Omental fat pad (tissue), 4 donors: Measurements from ENCODE around the gene CARD19. TPM values are rescaled to one million over a fixed set of nuclear protein-coding genes. Genes with fewer than 3 reads are reported as not detected.

Source experiments
- ATAC-seq: fragments of 150-250 bp; one replicate; pipeline ENCODE4 v1.9.1; 2016; ENCODE audit warnings: mild to moderate bottlenecking, moderate library complexity; ENCODE audit not compliant: low FRiP score
- DNase-seq: peaks from one replicate; pipeline ENCODE4 v3.0.0-alpha.2; 2019; ENCODE audit warnings: low spot score
- total RNA-seq, 4 donors: library from RNA; depleted of rRNA; stranded (reverse); fragments of >200 nt; gene quantifications; one replicate each; pipeline ENCODE4 v1.1.0, GENCODE V29; 2016
- TF ChIP-seq, protein P1 (sequence below), 3 donors: fragments of 450-650 bp; IDR thresholded peaks; one replicate each; pipeline ENCODE4 v1.5.1; 2016 to 2017; ENCODE audit warnings: antibody characterized with exemption in 3 of 3, mild to moderate bottlenecking in 3 of 3, moderate library complexity in 2 of 3

Gene CARD19
- total RNA-seq, 4 donors from 2014 or later: 45.7 to 76.5 (median 57.9) TPM

DNA sequence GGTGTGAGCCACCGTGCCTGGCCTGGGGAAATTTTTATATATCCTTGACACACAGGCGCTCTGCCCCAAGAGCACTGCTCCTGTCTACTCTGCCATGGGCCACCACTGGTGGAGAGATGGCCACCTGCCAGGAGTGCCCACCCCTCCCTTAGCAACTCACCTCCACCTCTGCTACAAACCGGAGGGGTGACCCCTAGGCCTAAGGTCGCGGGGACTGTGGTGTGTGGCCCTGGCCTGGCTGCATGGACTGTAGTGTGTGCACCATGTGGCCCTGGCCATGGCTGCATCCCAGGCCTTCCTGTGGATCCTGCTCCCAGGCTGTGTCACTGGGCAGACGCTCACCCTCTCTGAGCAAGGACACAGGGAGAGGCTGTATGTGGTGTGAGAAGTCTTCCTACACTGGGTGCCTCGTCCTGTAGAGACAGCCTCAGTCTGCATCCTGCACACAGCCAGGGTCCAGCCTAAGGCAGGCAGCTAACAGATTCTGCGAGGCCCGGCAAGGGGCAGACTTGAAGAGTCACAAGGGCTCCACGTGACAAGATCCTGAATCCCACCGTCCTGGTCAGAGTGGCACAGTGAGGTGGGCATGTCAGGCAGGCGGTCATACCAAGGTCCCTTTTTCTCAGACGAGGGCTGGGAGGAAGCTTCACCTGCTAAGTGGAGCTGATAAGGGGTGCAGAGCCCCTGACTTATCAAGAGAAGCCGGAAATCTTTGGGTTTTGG, 27.7 kb downstream of the CARD19 start:
- TF ChIP-seq, protein P1, sequence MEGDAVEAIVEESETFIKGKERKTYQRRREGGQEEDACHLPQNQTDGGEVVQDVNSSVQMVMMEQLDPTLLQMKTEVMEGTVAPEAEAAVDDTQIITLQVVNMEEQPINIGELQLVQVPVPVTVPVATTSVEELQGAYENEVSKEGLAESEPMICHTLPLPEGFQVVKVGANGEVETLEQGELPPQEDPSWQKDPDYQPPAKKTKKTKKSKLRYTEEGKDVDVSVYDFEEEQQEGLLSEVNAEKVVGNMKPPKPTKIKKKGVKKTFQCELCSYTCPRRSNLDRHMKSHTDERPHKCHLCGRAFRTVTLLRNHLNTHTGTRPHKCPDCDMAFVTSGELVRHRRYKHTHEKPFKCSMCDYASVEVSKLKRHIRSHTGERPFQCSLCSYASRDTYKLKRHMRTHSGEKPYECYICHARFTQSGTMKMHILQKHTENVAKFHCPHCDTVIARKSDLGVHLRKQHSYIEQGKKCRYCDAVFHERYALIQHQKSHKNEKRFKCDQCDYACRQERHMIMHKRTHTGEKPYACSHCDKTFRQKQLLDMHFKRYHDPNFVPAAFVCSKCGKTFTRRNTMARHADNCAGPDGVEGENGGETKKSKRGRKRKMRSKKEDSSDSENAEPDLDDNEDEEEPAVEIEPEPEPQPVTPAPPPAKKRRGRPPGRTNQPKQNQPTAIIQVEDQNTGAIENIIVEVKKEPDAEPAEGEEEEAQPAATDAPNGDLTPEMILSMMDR (IDR thresholded peaks at IDR 0.05): no peak
- peak; percentile 20 for DNase-seq
- ATAC-seq: no peak

DNA sequence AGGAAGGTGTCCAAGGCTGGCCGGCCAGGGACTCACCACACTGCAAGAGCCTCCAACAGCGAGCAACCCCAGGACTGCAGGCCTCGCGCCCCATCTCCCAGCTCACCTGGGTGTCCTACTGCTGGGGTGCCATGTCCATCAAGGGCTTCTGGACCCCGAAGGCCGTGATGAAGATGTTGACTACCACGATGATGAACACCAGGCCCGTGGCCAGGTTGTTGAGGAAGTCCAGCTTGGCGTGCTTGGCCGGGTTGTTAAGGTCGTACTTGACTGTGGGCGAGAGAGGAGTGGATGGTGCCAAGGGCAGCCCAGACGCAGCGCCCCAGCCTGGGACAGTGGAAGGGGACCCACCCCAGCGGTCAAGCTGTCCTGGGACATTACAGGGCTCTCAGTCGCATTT, 28.8 kb downstream of the CARD19 start:
- peak; percentile 22 for DNase-seq
- TF ChIP-seq, protein P1 (IDR thresholded peaks at IDR 0.05): no peak
- no peak for ATAC-seq

- ATAC-seq (no peak), DNase-seq (peak; percentile 20)
- TF ChIP-seq, protein P1 (IDR thresholded peaks at IDR 0.05): no peak
These were observed 29.4 kb downstream of the CARD19 start for GRCh38 chr9:93125331-93125894.

- TF ChIP-seq, protein P1 (IDR thresholded peaks at IDR 0.05): no peak
- no peak for ATAC-seq
- peak; percentile 20 for DNase-seq
These were observed 30.2 kb downstream of the CARD19 start for GRCh38 chr9:93126151-93126781.

DNA sequence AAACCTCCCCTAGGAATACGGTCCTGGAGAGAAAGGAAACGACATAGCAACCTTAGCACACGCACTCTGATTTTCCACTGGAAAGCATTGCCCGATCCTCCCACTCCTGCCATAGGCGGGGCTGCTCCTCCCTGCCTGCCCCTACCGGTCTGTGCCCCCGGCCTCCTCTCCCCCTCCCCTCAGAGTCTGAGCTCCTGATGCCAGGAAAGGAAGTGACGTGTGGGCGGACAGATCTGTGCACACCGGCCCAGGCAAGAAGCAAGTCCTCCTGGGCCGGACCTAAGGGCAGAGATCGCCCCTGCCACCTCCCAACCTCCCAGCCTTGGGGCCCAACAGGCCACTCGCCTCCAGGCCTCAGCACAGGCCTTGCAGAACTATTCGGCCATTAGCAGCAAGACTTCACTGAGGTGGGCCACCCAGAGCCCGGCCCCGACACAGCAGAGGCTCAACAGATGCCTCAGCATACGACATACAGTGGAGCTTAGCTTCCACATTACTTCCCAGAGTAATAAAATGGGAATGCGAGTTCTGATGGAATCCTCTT, 30.9 kb downstream of the CARD19 start:
- peak; percentile 62 for ATAC-seq
- TF ChIP-seq, protein P1 (IDR thresholded peaks at IDR 0.05): no peak

DNA sequence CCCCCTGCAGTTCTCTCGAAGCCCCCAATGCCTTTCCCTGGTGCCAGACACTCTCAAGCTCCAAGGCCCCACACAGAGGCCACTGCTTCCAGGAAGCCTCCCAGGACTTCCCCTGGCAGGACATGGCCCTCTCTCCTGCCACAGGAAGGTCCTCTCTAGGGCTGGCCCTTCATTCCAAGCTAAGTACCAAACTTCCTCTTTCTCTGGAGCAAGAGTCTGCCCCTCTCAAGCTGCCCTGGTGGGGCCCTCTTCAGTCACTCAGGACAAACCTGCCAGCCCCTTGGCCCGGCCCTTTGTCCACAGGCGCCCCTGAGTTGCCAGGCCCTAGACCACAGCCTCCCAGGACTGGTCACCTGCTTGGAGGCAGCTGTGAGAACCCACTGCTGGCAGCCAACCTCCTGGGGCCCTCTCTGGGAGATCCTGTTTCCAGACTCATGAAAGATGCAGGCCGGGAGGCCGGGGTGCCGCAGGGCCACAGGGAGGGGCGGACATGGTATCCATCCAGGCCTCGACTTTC, 31.4 kb downstream of the CARD19 start:
- ATAC-seq (no peak), DNase-seq (no peak)
- TF ChIP-seq, protein P1 (IDR thresholded peaks at IDR 0.05): no peak

More for the DNA sequence above, 30.9 kb downstream of the CARD19 start:
- DNase-seq: no peak
